Calu3 (cell line): ENCODE measurements around the gene CCDC192. TPM values are rescaled to one million over a fixed set of nuclear protein-coding genes. Genes with fewer than 3 reads are reported as not detected.

Experiments
- BruUV-seq: library from RNA; stranded (reverse); fragments of 400-500 nt; replicated peaks from 2 replicates; lab custom pipeline; 2021; lab: Mats Ljungman, UMichigan
- CTCF ChIA-PET: fragments of 300-600 bp; sonication (Branson Sonifier 250); formaldehyde crosslinking; loops from one replicate; lab custom pipeline; 2022; ENCODE audit warnings: antibody characterized with exemption; lab: Charles Lee
- DNase-seq: peaks from one replicate; pipeline ENCODE4 v3.0.0; 2022
- H3K27ac Mint-ChIP-seq: one replicate; pipeline ENCODE4 v1.8.0; 2022; ENCODE audit warnings: mixed read lengths; ENCODE audit not compliant: unreplicated experiment
- H3K27me3 Mint-ChIP-seq: one replicate; pipeline ENCODE4 v1.8.0; 2022; ENCODE audit warnings: mixed read lengths; ENCODE audit not compliant: unreplicated experiment
- H3K36me3 Mint-ChIP-seq: one replicate; pipeline ENCODE4 v1.8.0; 2022; ENCODE audit warnings: mild to moderate bottlenecking, moderate library complexity, mixed read lengths; ENCODE audit not compliant: insufficient read depth, unreplicated experiment
- H3K4me1 Mint-ChIP-seq: one replicate; pipeline ENCODE4 v1.8.0; 2022; ENCODE audit warnings: mild to moderate bottlenecking, low read depth, mixed read lengths; ENCODE audit not compliant: unreplicated experiment
- H3K4me3 Mint-ChIP-seq: one replicate; pipeline ENCODE4 v1.8.0; 2022; ENCODE audit warnings: mild to moderate bottlenecking, low read depth, moderate library complexity, mixed read lengths; ENCODE audit not compliant: unreplicated experiment
- H3K9me3 Mint-ChIP-seq: one replicate; pipeline ENCODE4 v1.8.0; 2022; ENCODE audit warnings: low read depth, mixed read lengths; ENCODE audit not compliant: unreplicated experiment
- intact Hi-C: fragments of 100-400 bp; cut with micrococcal nuclease; formaldehyde crosslinking; loops from one replicate; pipeline ENCODE4 v1.10.0; 2022; ENCODE audit not compliant: unreplicated experiment
- total RNA-seq: library from RNA; stranded (reverse); gene quantifications from 2 replicates; pipeline ENCODE4 v1.2.3, GENCODE V29; 2022
- TF ChIP-seq, protein P1 (sequence below): fragments of 200-600 bp; IDR thresholded peaks from one replicate; pipeline ENCODE4 v1.8.0; 2022; ENCODE audit warnings: antibody characterized with exemption; ENCODE audit not compliant: unreplicated experiment

The CCDC192 gene
- total RNA-seq, 1 experiment from 2014 or later, result 2.5 TPM

DNA sequence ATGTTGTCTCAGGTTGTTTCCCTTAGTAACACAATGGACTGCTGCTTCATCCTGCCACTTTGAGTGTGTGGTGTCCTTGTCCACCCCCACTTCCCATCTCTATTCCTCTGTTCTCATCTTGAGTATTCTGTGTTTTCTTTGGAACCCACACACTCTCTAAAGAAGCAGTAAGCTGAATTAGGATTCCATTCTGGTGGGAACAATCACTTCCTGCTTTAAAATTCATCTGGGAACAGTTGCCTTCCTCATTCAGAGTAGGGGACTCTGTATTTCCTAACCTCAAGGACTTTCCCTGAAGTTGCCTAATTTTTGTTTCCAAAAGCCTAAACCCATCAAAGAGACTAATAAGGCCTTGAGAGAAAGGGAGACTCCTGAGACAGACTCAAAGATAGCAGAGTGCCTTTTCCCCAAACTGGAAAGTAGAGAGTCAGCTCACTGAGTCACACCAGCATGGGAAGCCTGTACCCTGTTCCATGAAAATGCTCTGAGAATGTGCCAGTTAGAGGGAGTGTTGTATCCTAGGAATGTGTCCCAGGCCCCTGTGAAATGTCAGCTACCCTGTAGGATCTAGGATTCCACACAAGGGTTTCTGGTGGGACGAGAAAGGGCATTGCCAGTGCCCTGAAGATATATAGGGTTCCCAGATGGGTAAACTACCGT, 63.6 kb downstream of the CCDC192 start:
- no peaks in the 10 kb centered on the region for H3K36me3 Mint-ChIP-seq
- intact Hi-C loops, result no loop called here
- H3K27ac Mint-ChIP-seq, result no peak overlapping the region
- H3K9me3 Mint-ChIP-seq, result no peaks in the 10 kb centered on the region
- no peak overlapping the region for H3K4me3 Mint-ChIP-seq
- no peaks in the 10 kb centered on the region for H3K27me3 Mint-ChIP-seq
- no peaks in the 10 kb centered on the region for H3K4me1 Mint-ChIP-seq
- TF ChIP-seq, protein P1, sequence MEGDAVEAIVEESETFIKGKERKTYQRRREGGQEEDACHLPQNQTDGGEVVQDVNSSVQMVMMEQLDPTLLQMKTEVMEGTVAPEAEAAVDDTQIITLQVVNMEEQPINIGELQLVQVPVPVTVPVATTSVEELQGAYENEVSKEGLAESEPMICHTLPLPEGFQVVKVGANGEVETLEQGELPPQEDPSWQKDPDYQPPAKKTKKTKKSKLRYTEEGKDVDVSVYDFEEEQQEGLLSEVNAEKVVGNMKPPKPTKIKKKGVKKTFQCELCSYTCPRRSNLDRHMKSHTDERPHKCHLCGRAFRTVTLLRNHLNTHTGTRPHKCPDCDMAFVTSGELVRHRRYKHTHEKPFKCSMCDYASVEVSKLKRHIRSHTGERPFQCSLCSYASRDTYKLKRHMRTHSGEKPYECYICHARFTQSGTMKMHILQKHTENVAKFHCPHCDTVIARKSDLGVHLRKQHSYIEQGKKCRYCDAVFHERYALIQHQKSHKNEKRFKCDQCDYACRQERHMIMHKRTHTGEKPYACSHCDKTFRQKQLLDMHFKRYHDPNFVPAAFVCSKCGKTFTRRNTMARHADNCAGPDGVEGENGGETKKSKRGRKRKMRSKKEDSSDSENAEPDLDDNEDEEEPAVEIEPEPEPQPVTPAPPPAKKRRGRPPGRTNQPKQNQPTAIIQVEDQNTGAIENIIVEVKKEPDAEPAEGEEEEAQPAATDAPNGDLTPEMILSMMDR, result no peak
- CTCF ChIA-PET, result interaction anchor here (1.0 kb wide), 1 partner anchor 10 kb away, joined by 3 read pairs; no protein-coding TSS in a partner anchor
- no TSS peak for BruUV-seq
- no peak for DNase-seq

DNA sequence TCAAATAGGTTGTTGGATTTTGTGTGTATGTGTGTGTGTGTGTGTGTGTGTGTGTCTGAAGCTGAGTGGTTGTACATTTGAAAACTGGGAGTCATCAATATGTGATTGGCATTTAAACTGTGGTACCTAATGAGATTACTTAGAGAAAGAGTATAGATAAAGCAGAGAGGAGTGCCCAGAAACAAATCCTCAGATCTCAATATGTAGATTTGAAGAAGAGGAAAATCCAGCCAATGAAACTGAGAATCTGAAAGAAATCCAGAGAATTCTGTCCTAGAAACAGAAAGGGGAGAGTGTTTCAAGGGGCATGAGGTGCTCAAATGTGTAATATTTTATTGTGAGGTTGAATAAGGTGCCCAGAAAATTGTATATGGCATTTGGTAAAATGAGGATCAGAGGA, 66.2 kb downstream of the CCDC192 start:
- Mint-ChIP-seq H3K4me1 (no peaks in the 10 kb centered on the region), H3K9me3 (no peaks in the 10 kb centered on the region), H3K36me3 (no peaks in the 10 kb centered on the region), H3K27ac (no peak overlapping the region), H3K27me3 (no peaks in the 10 kb centered on the region), H3K4me3 (no peak overlapping the region)
- intact Hi-C loops, result no loop called here
- TF ChIP-seq, protein P1, result no peak
- CTCF ChIA-PET, result no interaction called here
- no TSS peak for BruUV-seq
- DNase-seq, result no peak

DNA sequence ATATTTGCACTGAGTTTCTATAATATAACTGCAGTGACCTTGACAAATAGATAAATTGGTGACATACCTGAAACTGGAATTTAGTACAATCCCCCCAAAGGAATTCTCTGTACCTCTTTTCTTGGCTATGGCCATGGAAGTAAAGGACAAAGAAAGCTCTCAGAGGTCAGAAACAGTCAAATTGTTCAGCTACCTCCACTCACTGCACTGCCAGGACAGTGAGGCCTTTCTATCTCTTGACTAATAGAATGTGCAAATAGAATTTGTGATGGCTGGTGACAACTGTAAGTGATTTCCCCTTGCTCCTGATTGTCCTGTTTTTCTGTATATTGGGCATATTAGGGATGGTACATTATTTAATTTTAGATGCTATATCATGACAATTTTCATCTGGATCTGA, 67.1 kb downstream of the CCDC192 start:
- intact Hi-C loops, result no loop called here
- H3K27me3 Mint-ChIP-seq, result no peaks in the 10 kb centered on the region
- CTCF ChIA-PET, result interaction anchor here (1.0 kb wide), 1 partner anchor 20 kb away, joined by 3 read pairs; no protein-coding TSS in a partner anchor
- no peak overlapping the region for H3K27ac Mint-ChIP-seq
- TF ChIP-seq, protein P1, result no peak
- H3K4me1 Mint-ChIP-seq, result peaks cover 6% of the 10 kb centered on the region
- BruUV-seq, result no TSS peak
- no peaks in the 10 kb centered on the region for H3K36me3 Mint-ChIP-seq
- no peak for DNase-seq
- H3K9me3 Mint-ChIP-seq, result no peaks in the 10 kb centered on the region
- H3K4me3 Mint-ChIP-seq, result no peak overlapping the region

DNA sequence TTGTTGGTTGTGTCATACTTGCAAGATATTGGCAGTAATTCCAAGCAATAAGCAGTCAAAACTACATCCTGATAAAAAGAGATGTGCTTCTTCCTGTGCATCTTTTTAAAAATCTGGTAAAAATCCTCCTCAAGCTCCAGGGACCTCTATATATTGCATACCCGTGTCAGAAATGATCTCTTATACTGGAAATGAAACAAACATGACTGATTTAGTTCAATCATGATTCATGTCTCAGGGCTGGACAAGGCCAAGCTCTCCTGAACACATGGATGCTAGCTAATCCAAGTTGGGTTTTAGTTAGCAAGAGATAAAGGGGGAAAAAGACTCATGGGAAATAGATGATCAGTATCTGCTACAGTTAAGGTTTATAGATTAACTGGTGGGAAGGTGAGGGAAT, 69.3 kb downstream of the CCDC192 start:
- Mint-ChIP-seq H3K4me1 (peaks cover 11% of the 10 kb centered on the region), H3K4me3 (no peak overlapping the region), H3K36me3 (no peaks in the 10 kb centered on the region), H3K9me3 (peaks cover 7% of the 10 kb centered on the region), H3K27ac (no peak overlapping the region), H3K27me3 (no peaks in the 10 kb centered on the region)
- DNase-seq, result no peak
- TF ChIP-seq, protein P1, result no peak
- CTCF ChIA-PET, result interaction anchor here (0.7 kb wide), 1 partner anchor 105 kb away, joined by 5 read pairs; no protein-coding TSS in a partner anchor
- intact Hi-C loops, result no loop called here
- no TSS peak for BruUV-seq
